Gastroesophageal sphincter (tissue), 3 donors: Measurements from ENCODE around the gene ADO.
"Not testable (repeated sequence)": the region's sequence is repeated elsewhere in the genome, so short reads cannot be mapped to it uniquely, and the experiment has no call there.

Experiments
- EP300 ChIP-seq: sonication (generic); formaldehyde crosslinking; IDR thresholded peaks from one replicate; pipeline ENCODE4 v1.6.1; 2017; ENCODE audit warnings: antibody characterized with exemption, mild to moderate bottlenecking
- POLR2AphosphoS5 ChIP-seq: sonication (generic); formaldehyde crosslinking; IDR thresholded peaks from one replicate; pipeline ENCODE4 v1.6.1; 2017; ENCODE audit warnings: antibody characterized with exemption
- TF ChIP-seq, protein P1 (sequence below), 4 experiments: fragments of 200-600 bp in 2 of 4; fragments of 450-650 bp in 2 of 4; sonication (generic) in 1 of 4; IDR thresholded peaks; one replicate each; pipeline ENCODE4 v1.5.1; 2017 to 2019; ENCODE audit warnings: antibody characterized with exemption in 4 of 4, mild to moderate bottlenecking in 2 of 4, moderate library complexity in 2 of 4

DNA sequence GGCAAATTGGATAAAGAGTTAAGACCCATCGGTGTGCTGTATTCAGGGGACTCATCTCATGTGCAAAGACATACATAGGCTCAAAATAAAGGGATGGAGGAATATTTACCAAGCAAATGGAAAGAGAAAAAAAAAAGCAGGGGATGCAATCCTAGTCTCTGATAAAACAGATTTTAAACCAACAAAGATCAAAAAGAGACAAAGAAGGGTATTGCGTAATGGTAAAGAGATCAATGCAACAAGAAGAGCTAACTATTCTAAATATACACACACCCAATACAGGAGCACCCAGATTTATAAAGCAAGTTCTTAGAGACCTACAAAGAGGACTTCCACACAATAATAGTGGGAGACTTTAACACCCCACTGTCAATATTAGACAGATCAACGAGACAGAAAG, 20.0 kb upstream of the ADO start:
- TF ChIP-seq, protein P1, sequence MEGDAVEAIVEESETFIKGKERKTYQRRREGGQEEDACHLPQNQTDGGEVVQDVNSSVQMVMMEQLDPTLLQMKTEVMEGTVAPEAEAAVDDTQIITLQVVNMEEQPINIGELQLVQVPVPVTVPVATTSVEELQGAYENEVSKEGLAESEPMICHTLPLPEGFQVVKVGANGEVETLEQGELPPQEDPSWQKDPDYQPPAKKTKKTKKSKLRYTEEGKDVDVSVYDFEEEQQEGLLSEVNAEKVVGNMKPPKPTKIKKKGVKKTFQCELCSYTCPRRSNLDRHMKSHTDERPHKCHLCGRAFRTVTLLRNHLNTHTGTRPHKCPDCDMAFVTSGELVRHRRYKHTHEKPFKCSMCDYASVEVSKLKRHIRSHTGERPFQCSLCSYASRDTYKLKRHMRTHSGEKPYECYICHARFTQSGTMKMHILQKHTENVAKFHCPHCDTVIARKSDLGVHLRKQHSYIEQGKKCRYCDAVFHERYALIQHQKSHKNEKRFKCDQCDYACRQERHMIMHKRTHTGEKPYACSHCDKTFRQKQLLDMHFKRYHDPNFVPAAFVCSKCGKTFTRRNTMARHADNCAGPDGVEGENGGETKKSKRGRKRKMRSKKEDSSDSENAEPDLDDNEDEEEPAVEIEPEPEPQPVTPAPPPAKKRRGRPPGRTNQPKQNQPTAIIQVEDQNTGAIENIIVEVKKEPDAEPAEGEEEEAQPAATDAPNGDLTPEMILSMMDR (IDR thresholded peaks at IDR 0.05), result not testable (repeated sequence)
- not testable (repeated sequence) for TF ChIP-seq EP300, POLR2AphosphoS5
